Stimulated activated CD4-positive, alpha-beta T cell treated with anti-CD3 and anti-CD28 coated beads, TNF-alpha, amount 100 ng/mL, for 4 hours (primary cell): ENCODE results near the gene ADCY7.

Experiments used
- DNase-seq, 3 experiments: peaks; one replicate each; pipeline ENCODE4 v3.0.0-alpha.2; 2020; ENCODE audit warnings: low read depth in 3 of 3

ADCY7 gene

DNA sequence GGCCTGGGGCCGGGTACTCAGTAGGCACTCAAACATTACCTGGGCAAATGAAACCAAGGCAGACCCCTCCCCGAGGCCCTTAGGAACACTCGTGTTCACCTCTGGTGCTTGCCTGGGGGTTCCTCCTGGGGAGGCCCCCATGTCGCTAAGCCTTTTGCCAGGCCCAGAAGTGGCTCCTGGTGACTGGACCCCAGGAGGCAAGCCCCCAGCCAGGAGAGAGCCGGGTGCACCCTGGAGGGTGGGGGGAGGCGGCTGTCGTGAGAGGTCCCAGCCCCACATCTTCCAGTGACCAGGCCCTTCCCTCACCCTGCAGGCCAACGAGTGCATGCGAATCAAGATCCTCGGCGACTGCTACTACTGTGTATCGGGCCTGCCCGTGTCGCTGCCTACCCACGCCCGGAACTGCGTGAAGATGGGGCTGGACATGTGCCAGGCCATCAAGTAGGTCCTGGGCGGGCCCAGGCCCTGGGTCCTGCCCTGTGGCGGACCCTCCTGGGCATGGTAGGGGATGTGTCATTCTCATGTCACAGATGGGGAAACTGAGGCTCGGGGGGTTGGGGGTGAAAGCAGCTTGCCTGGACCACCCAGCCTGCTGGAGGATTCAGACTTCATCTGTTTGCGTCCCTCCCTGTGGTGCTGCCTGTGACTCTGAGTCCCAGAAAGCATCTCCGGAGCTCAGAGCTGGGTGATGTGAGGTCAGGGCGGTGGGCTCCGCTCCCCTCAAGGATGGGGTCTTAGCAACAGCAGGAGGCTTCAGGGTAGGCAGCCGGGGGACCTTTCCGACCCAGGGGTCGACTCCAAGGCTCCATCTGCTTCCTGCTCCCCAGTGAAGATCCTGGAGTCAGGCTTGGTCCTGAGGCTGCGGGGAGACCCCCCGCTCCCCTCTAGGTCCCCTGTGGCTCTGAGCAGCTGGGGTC is 32.5 kb downstream of the ADCY7 start:
- DNase-seq: no peak

DNA sequence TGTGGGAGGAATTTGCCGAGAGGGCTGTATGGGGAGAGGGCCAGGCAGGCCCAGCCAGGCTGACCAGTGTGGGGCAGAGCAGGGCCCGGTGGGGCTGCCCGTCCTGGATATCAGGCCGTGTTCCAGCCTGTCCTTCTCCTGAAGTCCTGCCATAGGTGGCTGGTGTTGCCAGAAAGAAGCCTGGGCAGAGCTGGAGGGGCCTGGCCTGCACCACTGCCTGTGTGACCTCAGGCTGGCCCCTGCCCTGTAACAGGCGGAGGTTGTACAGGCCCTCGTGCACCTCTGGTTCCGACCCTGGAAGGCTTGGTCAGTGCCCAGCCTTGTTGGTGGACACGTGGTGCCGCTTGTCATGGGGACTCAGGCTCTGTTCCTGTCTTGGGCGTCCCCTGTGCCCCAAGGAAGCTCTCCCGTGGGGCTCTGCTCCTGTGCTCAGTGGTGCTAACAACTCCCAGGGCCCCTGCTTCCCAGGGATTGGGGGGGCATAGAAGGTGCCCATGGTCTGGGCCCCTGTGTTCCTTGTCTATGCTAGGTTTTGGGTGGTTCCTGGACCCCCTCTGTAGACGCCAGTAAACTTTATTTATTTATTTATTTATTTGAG is 33.3 kb downstream of the ADCY7 start:
- no peak for DNase-seq

DNA sequence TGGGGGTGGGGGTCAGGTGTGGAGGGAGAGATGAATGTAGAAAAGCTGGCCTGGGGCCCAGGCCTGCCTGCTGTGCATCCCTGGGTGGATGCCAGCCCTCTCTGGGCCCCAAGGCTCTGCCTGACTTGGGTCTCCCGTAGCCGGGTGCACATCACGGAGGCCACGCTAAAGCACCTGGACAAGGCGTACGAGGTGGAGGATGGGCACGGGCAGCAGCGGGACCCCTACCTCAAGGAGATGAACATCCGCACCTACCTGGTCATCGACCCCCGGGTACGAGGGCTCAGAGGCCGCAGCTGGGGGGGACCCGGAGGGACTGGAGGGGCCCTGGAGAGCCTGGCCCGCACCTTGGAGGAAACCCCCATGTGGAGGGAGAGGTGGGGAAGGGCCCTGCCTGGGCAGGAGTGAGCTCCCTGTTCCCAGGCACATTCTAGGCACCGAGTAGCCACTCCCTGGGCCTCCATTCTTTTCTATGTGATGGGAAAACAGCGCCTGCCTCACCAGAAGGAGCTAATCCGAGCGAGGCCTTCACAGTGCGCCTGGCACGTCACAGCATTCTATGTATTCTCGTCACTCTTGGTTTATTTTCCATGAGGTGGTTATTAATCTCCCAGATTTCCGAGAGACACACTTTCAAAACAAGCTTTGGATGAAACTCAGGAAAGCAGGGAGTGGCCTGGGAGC is 34.7 kb downstream of the ADCY7 start:
- DNase-seq: no peak

DNA sequence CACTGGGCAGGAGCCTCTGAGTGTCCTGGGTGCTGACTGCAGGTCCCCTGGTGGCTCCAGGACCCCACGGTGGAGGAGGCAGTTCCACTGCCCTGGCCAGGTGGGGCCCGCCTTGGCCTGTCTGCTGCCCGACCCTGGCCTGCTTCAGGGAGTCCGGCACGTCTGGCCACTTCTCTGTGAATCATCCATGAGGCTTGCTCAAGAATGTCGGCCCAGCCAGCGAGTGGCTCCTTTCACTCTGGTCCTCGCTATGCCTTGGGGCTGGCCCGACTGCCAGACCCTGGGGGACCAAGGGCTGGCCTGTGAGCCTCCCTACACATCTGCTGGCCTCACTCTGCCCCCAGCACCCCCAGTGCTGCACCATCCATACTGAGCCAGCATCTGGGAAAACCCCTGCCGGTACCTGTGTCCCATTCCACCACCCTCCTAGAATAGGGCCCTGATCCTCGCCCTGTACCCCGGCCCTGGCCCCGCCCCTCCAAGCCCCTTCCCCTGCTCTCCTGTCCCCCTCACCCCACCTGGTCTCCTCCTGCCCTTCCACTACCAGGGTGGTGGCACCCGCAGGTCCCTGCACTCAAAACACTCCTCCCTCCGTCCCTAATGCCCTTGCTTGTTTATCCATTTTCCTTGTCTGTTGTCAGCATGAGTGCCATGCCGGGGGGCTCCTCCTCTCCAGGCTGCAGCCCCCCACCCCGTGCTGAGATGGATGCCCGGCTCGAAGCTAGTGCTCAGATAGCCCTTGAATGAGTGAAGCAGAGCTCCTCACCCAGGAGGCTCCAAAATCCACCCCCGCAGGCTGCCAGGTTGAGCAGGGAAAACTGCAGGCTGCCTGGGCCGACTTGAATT is 35.5 kb downstream of the ADCY7 start:
- no peak for DNase-seq

DNA sequence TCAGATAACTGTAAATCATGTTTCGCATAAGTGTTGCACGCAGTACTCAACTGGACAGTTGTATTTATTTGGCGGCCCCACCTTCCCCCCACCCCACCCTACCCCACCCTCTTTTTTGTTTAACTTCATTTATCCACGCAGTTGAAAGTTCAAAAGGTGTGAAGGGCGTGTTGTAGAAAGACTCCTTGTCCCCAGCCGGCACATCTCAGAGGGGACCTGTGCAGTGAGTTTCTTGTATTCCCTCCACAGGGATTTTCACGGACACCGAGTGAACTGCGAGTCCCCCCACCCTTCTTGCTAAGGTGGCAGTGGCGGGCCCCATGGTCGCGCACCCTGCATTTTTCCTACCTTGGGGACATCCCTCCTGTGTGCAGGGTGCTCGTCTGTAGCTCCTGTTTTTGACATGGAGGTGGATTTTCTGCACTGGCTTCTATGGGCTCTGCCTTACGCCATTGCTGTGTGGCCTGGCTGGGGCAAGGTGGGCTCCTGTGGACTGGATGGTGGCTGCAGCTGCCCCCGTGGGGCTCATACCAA is 36.2 kb downstream of the ADCY7 start:
- DNase-seq: no peak

DNA sequence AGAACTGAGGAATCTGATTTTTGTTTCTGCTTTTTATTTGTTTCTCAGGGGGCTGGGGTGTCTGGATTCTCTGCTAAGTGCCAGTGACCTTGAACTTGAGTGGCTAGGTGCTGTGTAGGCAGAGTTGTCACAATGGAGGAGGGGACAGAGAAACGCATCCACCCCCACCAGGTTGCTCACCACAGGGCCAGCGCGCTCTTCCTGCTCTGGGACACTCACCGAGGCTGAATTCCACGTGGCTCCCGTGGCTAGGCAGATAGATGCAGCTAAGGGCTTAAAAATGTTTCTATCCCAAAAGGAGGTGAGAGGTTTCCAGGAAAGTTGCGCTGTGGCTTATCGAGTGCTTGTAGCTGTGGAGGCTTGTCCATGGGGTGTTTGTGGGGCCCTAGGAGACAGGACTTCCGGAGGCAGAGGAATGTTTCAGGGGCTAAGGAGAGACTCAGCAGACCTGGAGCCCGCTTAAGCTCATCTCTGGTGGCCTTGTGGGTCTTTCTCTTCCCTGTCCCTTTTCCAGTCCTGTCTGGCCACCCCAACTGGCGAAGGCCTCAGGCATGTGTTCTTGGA is 36.8 kb downstream of the ADCY7 start:
- no peak for DNase-seq

DNA sequence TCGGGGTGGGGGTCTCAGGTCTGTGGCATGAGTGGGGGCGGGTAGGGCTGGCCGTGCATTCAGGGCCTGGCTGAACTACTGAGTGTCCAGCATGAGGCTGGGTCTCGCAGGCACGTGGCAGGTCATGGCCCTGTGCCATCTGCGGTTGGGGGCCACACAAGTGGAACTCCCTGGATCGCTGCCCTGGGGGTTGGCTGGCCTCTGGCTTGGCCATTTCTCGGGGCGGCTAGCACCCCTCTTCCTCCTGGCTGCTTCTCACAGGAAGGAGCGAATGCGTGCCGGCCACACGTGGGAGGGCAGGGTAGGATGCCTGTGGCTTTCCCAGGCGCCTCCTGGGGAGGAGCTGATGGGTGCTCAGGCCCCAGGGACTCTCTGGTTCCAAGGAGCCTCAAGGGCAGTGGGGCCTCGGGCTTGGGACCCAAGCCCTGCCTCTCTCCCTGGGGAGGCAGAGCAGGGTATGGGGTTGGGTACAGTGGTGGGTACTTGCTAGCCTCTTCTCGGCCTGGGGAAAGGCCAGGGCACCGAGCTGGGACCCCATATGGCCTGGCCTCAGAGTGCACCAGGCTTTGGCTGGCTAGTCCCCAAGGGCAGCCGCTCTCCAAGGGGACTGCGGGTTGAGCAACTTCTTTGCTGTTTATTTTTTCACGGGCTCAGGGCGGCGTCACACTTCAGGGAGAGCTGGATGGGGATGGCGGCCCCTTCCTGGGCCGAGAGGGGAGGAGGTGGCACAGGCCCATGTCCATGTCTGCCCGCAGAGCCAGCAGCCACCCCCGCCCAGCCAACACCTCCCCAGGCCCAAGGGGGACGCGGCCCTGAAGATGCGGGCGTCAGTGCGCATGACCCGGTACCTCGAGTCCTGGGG is 37.5 kb downstream of the ADCY7 start:
- no peak for DNase-seq

DNA sequence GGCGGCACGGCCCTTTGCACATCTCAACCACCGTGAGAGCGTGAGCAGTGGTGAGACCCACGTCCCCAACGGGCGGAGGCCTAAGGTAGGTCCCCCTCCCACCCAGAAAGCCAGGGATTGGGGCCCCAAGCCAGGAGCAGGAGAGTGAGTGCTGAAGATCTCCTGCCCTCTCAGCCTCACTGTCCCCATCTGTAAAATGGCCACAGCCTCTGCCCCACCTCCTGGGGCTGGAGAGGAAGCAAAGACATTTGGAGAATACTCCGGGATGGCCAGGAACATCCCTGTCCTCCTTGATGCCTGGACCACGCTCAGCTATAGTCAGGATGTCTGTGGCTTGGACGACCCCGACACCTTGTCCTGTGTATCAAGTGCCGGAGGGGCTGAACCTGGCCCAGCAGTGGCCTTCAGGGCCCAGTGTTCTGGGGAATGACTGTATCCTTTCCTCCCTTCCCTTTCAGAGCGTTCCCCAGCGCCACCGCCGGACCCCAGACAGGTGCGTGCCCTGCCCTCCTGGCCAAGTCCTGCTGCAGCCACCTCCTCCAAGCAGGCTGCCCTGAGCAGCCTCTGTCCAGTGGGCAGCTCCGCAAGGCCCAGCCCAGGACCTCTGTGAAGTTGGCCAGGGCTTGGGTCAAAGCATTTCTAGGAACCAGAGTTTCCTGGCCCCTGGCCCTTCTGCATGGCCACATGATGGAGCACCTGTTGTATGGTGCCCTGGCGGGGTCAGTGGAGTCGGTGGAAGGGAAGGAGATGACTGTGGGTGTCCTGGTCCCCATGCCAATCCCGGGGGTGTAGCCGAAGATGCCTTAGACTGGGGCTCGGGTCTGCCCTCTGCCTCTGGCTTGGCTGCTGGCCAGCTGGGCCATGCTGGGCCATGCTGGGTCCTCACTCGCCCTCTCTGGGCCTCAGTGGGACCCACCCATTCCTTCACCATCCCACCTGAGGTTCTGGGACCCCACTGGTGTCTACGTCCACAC is 38.4 kb downstream of the ADCY7 start:
- DNase-seq: no peak

DNA sequence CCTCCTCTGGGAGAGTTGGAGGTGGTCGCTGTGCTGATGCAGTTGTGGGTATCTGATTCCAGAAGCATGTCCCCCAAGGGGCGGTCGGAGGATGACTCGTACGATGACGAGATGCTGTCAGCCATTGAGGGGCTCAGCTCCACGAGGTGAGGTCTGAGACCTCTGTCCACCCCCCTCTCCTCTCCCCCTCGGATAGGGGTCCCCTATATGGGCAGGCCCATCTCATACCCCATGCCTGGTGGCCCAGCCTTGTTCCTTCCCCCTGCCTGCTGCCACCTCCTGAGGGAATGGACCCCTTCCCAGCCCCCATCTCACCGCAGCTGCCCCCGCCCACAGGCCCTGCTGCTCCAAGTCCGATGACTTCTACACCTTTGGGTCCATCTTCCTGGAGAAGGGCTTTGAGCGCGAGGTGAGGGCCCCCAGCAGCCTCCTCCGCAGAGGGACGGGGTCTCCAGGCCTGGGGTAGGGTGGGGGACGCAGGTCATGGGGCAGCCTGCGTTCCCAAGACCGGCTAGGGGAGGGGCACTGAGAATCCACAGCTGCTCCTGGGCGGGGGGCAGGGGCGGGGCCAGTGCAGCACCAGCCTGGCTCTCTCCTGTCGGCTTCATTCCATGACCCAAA is 39.2 kb downstream of the ADCY7 start:
- no peak for DNase-seq

DNA sequence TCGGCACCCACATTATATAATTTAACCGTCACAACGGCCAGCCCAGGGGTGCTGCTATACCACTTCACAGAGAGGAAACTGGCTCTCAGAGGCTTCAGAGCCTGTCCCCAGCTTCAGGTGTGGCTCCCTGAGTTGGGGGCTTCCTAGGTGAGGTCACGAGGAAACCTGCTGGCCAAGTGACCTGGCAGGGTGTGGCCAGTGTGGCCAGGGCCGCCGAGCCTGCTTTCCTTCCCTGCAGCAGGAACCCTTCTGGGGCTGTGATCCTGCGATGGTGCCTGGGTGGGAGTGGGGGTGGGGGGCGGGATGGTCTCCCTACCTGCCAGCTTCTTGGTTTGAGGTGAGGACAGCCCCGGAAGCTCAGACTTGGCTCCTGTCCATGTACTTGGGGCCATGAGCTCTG is 39.9 kb downstream of the ADCY7 start:
- DNase-seq: no peak

DNA sequence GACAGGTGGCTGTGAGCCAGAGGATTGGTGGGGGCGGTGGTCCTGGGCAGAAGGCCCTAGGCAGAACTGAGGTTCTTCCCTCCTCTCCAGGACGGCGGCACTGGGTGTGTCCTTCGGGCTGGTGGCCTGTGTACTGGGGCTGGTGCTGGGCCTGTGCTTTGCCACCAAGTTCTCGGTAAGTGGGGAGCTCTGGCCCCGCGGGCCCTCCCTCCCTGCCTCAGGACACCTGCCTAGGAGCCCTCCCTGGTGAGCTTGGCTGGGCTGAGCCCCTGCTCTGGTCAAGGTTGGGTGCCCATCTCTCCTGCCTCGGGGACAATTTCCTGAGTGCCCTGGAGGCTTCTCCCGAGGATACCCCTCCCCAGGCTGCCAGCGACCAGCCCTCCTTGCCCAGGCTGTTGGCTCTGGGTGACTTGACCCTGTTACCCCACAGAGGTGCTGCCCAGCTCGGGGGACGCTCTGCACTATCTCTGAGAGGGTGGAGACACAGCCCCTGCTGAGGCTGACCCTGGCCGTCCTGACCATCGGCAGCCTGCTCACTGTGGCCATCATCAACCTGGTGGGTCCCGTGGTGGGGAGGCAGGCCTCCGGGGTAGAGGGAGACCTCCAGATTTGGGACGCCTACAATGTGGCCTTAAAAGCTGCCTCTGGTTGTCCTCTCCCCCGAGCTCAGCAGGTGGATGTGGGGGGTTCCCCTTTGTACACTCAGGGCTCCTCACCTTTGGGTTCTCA is 42.0 kb downstream of the ADCY7 start:
- no peak for DNase-seq

DNA sequence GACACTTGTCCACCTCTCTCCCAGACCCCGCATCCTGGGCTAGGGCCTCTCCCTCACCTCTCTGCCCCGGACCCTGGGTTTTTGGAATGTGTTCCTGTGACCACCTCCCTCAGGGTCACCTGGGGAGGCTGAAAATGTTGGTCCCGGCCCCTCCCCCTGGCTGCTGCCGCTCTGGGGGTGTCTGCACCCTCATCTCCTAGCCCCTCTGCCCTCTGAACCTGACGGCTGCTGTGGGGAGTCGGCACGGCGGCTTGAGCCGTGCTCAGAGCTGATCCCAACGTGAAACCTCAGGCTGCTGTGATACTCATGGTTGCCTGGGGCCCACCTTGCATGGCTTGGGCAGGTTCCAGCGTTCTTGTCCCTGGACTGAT is 42.8 kb downstream of the ADCY7 start:
- DNase-seq: no peak

DNA sequence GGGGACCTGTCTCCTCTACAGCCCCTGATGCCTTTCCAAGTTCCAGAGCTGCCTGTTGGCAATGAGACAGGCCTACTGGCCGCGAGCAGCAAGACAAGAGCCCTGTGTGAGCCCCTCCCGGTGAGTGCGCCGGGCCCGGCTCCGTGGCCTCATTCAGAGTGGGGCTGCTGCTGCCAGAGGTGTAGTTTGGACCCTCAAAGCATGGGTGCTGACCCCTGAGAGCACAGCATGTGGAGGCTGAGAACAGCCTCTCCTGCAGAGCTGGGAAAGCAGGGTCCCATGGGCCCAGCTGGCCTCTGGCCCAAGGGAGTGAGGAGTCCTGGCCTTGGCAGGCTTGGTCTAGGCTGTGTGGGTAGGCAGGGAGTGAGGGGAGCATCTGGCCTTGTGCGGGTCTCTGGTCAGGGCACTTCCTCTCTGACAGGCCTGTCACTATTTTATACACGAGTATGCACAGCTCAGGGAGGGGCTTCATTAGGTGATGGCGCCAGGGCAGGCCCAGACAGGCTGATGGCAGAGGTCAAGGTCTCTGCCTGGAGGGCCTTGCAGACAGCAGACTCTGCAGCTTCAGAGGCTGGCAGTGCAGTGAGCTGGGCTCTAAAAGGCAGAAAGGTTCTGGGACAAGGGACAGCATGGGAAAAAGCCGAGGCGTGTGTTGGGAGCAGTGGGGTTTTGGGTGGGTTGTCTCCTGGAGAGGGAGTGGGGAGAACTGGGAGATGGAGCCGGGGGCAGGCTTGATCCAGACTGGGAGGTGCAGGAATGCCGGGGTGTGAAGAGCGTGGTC is 43.4 kb downstream of the ADCY7 start:
- no peak for DNase-seq

DNA sequence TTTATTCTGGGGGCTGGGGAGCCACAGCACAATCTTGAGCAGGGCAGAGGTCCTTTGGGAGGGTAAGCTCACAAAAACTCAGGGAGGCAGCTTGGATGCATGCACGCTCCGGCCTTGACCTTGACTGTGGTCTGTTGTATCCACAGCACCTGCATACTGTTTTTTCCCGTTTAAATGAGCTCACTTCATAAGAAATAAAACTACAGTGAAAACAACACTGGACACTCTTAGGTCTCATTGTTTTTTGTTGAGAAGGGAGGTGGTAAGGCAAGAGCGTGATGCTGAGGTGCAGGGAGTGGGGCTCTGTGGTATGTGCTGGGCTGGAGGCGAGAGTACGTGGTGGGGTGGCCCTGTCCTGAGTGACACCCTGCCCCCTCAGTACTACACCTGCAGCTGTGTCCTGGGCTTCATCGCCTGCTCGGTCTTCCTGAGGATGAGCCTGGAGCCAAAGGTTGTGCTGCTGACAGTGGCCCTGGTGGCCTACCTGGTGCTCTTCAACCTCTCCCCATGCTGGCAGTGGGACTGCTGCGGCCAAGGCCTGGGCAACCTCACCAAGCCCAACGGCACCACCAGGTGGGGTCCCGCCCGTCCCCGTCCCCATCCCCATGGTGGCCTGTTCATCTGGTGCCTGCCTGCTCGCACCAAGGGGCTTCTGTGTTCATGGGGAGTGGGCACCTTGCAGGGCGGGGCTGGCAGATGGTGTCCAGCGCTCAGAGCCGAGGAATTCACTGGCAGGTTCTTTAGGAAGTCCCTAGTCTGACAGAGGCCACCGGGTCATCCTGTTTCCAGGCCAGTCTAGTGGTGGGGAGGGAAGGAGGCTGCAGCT is 44.2 kb downstream of the ADCY7 start:
- DNase-seq: no peak

DNA sequence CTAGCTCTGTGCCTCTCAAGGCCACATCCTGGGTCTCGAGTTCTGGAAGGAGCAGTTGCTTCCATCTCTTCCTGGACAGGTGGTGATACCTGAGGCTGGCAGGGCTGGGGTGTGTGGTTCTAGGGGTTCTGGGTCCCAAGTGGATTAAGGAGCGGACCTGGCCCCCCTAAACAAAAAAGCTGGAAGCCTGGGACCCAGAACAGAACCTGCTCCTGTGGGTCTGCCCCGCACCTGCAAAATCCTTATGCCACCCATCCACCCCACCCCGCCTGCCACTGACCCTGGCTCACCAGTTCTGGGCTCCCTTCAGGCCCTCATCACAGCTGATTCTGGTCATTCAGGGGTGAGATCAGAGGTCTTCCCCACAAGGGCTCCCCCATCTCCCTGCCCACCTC is 44.8 kb downstream of the ADCY7 start:
- DNase-seq: no peak

DNA sequence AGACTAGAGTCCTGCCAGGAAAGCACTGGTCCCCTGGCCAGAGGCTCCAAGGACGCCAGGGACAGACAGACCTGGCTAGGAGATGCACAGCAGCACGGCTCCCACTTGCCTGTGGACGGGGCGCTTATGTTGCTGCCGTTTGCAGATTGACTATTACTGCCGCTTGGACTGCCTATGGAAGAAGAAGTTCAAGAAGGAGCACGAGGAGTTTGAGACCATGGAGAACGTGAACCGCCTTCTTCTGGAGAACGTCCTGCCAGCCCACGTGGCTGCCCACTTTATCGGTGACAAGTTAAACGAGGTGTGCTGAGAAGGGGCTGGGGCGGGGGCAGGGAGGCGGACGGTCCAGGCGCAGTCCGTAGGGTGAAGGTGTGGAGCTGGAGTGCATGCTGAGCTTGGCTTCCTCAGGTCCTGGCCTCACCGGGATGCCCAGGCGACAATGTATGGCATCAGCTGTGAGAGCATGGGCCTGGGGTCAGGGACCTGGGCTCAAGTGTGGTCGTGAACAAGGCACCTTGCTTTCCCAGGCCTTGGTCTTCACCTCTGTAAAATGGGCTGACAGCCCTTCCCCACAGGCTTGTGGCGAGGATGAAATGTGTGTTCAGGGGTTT is 45.6 kb downstream of the ADCY7 start:
- DNase-seq: no peak
